Cardiac muscle cell (in vitro differentiated cells and primary cell): Measurements from ENCODE around the gene EXOC1L. TPM values are rescaled to one million over a fixed set of nuclear protein-coding genes. Genes with fewer than 3 reads are reported as not detected.

ENCODE experiments used
- DNase-seq, 2 donors: peaks; one replicate each; pipeline versions ENCODE4 v3.0.0 to v3.0.0-alpha.2; 2010 to 2017; ENCODE audit warnings: low read depth in 1 of 2, low spot score in 1 of 2
- H3K27ac ChIP-seq: fragments of 200-600 bp; sonication (generic); 2 replicates; pipeline ENCODE4 v1.5.1; 2016
- H3K27me3 ChIP-seq: fragments of 200-600 bp; sonication (generic); 2 replicates; pipeline ENCODE4 v1.6.0; 2016; ENCODE audit warnings: control low read depth
- H3K36me3 ChIP-seq: fragments of 200-600 bp; sonication (generic); 2 replicates; pipeline ENCODE4 v1.5.1; 2016; ENCODE audit warnings: control low read depth
- H3K4me1 ChIP-seq: fragments of 200-600 bp; sonication (generic); 2 replicates; pipeline ENCODE4 v1.8.1; 2017; ENCODE audit warnings: low read depth, mild to moderate bottlenecking, mixed run types
- H3K4me3 ChIP-seq: fragments of 200-600 bp; sonication (generic); 2 replicates; pipeline ENCODE4 v1.5.1; 2016; ENCODE audit warnings: mild to moderate bottlenecking
- H3K9me3 ChIP-seq: fragments of 200-600 bp; sonication (generic); 2 replicates; pipeline ENCODE4 v1.5.1; 2017; ENCODE audit warnings: low read depth, mild to moderate bottlenecking, control low read depth
- CTCF ChIP-seq: IDR thresholded peaks from 2 replicates; pipeline ENCODE4 v1.5.1; 2012; ENCODE audit warnings: low read depth, mild to moderate bottlenecking, low read length
- polyA plus RNA-seq: library from polyadenylated mRNA; unstranded; fragments of >200 nt; fragmentation: Nextera tagmentation; extraction: Ambion mirVana; gene quantifications from 2 replicates; pipeline ENCODE4 v1.2.1, GENCODE V29; 2016
- total RNA-seq: library from RNA; depleted of rRNA; stranded (reverse); fragments of >200 nt; gene quantifications from 2 replicates; pipeline ENCODE4 v1.2.3, GENCODE V29; 2016

Gene EXOC1L
- total RNA-seq (not detected in 2 replicates), polyA plus RNA-seq (0.16 TPM in 1 of 2 replicates, not detected in the other)

- no peak within 1 kb of the TSS for H3K27ac ChIP-seq
- no peaks in the 10 kb centered on the region for H3K36me3 ChIP-seq
- no peaks in the 10 kb centered on the region for H3K9me3 ChIP-seq
- no peaks in the 10 kb centered on the region for H3K4me1 ChIP-seq
- peak; percentile 52 to 78 for DNase-seq
- no peaks in the 10 kb centered on the region for H3K27me3 ChIP-seq
- H3K4me3 ChIP-seq, result no peak within 1 kb of the TSS
- no peak for TF ChIP-seq CTCF
Observed at GRCh38 chr4:55819634-55820033, at the start of gene EXOC1L. TSS of gene EXOC1L (plus strand) at chr4:55819790. CDS start at chr4:55820027, 237 bp downstream.

- Histone ChIP-seq H3K27ac (no peak overlapping the region), H3K4me1 (no peaks in the 10 kb centered on the region), H3K36me3 (no peaks in the 10 kb centered on the region), H3K4me3 (no peak overlapping the region), H3K27me3 (no peaks in the 10 kb centered on the region), H3K9me3 (no peaks in the 10 kb centered on the region)
- no peak for DNase-seq
- TF ChIP-seq CTCF, result no peak
Observed at GRCh38 chr4:55770662-55771061, 48.9 kb upstream of the EXOC1L start.

- H3K27ac ChIP-seq, result no peak overlapping the region
- H3K4me3 ChIP-seq, result no peak overlapping the region
- no peak for TF ChIP-seq CTCF
- H3K27me3 ChIP-seq, result no peaks in the 10 kb centered on the region
- no peaks in the 10 kb centered on the region for H3K4me1 ChIP-seq
- DNase-seq, result no peak
- no peaks in the 10 kb centered on the region for H3K36me3 ChIP-seq
- no peaks in the 10 kb centered on the region for H3K9me3 ChIP-seq
Observed at GRCh38 chr4:55781341-55781740, 38.2 kb upstream of the EXOC1L start.

GRCh38 chr4:55781812-55782211 lies 37.8 kb upstream of the EXOC1L start:
- Histone ChIP-seq H3K27ac (no peak overlapping the region), H3K4me1 (no peaks in the 10 kb centered on the region), H3K4me3 (no peak overlapping the region), H3K27me3 (no peaks in the 10 kb centered on the region), H3K36me3 (no peaks in the 10 kb centered on the region), H3K9me3 (no peaks in the 10 kb centered on the region)
- DNase-seq, result peak in 1 of 2 donors; percentile 39
- no peak for TF ChIP-seq CTCF

GRCh38 chr4:55783584-55783983 lies 36.0 kb upstream of the EXOC1L start:
- Histone ChIP-seq H3K36me3 (no peaks in the 10 kb centered on the region), H3K9me3 (no peaks in the 10 kb centered on the region), H3K27me3 (no peaks in the 10 kb centered on the region), H3K4me1 (no peaks in the 10 kb centered on the region), H3K4me3 (no peak overlapping the region), H3K27ac (no peak overlapping the region)
- no peak for TF ChIP-seq CTCF
- DNase-seq, result no peak

- Histone ChIP-seq H3K4me1 (no peaks in the 10 kb centered on the region), H3K27ac (no peak overlapping the region), H3K27me3 (no peaks in the 10 kb centered on the region), H3K36me3 (no peaks in the 10 kb centered on the region), H3K4me3 (no peak overlapping the region), H3K9me3 (no peaks in the 10 kb centered on the region)
- DNase-seq, result no peak
- no peak for TF ChIP-seq CTCF
Observed at GRCh38 chr4:55784747-55785146, 34.8 kb upstream of the EXOC1L start.
